SKM-1 treated with dmso at 0.1 percent for 144 hours (cell line): ENCODE results near the gene DHCR7.
"Not testable (repeated sequence)": the region's sequence is repeated elsewhere in the genome, so short reads cannot be mapped to it uniquely, and the experiment has no call there.

Source experiments
- DNase-seq: peaks from one replicate; lab custom pipeline; 2025; ENCODE audit not compliant: unreplicated experiment; lab: John Stamatoyannopoulos, UW

The DHCR7 gene

DNA sequence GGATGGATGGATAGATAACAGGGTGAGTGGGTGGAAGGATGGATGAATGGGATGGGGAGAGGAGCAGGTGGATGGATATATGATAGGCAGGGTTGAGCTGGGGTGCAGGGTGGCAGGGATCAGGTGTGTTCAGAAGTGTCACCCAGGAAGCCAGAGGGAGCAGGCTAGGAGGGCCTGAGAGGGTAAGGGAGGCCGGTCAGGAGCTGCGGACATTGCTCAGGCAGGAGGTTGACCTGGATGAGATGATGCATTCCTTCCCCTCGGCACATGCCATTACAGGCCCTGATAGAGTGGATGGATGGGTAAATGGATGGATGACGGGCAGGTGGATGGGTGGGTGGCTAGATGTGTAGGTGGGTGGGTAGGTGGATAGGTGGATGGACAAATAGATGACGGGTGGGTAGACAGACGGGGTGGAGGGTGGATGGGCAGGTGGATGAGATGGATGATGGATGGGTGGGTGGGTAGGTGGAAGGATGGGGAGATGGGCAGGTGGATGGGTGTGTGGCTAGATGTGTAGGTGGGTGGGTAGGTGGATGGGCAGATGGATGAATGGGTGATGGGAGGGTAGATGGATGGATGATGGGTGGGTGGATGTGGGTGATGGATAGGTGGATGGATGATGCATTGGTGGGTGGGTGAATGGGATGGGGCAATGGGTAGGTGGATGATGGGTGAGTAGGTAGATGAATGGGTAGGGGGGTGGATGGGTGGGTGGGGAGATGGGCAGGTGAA lies 8.0 kb downstream of the DHCR7 start:
- no peak for DNase-seq

DNA sequence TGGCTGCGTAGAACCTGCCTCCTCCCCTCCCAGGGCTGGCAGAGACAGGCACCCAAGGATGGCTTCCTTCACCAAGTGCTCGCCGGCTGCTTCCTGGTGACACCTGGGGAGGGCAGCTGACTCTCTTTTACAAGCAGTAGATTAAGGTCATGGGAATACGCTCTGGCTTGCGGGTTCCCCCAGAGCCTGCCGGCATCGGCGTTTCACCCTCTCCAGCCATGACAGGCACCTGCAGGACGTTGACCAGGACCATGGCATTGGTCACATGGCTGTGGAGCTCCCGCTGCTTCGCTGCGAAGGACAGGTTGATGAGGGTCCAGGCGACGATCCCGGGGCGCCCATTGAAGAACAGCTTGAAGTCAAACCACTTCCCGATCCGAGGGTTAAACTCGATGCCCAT lies 9.5 kb downstream of the DHCR7 start:
- DNase-seq = no peak

DNA sequence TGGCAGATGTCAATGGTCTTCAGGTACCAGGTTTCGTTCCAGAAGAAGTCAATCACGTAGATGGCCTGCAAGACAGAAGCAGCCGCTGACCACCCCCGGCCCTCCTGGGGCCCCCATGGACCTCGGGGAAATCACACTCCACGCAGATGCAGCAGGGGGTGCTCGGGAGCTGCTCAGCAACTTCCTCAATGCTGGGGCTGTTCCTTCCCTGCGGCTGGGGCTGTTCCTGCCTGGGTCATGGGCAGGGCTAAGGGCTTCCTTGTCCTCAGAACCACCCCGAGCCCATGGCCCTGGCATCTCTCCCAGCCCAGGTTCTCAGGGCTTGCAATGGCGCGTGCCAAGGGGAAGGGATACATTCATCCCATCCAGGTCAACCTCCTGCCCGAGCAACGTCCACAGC lies 10.3 kb downstream of the DHCR7 start:
- no peak for DNase-seq

DNA sequence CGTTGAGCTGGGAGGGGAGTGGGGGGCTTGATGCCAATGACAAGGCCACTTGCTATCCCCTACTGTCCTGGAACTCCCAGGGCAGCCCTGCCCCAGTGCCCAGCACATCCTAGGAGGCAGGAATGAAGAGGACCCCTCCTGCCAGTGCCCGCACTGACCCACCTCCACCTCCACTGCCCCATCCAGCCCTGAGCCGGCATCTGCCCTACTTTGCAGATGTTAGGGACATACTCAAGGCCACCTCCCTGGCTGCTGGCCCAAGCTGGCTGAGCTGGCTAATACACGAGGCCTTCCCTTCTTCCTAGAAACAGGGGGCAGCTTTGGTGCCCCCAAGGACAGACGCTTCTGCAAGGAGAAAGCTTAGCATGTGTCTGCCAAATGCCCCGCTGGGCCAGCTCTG lies 10.8 kb downstream of the DHCR7 start:
- no peak for DNase-seq

DNA sequence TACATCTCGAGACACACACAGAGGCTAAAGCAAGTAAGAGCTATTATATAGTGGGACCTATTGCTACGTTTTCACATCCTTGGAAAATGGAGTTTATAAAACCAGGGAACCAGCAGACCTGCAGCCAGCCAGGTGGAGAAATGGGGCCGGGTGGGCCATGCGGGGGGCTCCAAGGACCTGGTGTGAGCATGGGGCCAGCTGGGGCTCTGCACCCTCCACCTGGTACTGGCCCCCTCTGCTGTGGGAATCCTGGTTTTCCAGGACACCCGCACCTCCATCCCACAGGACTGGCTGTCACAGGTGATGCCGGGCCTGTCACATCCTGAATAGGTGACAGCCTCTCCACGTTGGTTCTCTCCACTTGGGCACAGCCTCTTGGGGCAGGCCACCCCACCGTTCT lies 11.3 kb downstream of the DHCR7 start:
- DNase-seq = no peak

DNA sequence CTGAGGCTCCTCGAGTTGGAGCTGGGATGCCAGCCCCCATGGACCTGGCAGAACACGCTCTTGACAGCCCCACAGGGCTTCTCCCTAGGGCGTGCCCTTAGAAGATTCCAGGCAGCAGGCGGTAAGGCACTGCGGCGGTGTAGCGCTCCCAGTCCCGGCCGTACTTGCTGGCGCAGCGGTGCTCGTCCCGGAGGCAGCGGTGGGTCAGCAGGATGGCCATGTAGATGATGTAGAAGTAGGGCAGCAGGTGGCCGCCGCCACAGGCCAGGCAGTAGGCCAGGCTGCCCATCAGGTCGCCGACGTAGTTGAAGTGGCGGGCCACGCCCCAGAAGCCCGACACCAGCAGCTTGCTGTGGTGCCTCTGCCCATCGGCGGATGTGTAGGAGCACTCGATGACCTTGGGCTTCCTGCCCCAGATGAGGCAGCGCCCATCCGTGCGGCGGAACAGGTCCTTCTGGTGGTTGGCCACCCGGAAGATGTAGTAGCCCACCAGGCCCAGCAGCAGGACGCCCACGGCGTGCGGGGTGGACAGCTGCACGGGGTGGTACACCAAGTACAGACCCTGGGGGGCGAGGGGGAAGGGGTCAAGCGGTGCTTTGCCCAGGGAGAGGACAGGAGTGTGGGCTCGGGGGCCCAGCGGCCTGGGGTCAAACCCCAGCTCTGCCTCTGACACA lies 12.8 kb downstream of the DHCR7 start:
- no peak for DNase-seq

DNA sequence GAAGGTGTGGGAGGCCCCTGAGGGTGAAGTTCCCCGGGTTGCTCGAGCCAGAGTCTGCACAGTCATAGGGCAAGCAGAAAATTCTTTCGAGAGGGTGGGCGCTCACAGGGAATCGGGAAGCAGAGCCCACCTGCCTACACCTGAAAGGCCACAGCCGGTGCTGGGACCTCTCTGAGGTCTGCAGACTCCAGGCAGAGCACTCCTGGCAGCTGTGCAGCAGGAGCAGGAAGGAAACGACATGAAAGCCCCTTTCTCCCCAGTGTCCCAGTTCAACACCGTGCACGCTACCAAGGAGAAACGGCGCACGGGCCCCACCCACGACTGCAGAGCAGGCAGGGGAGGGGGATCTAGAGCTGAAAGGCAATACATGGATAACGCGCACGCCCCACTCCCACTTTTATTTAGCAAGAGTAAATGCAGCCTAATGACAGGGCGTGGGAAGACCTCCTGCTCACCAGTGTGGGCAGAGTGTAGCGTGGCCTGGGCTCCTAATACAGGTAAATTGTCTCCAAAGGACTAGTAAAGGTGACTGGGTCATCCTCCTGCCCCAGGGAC lies 13.5 kb downstream of the DHCR7 start:
- DNase-seq = no peak

DNA sequence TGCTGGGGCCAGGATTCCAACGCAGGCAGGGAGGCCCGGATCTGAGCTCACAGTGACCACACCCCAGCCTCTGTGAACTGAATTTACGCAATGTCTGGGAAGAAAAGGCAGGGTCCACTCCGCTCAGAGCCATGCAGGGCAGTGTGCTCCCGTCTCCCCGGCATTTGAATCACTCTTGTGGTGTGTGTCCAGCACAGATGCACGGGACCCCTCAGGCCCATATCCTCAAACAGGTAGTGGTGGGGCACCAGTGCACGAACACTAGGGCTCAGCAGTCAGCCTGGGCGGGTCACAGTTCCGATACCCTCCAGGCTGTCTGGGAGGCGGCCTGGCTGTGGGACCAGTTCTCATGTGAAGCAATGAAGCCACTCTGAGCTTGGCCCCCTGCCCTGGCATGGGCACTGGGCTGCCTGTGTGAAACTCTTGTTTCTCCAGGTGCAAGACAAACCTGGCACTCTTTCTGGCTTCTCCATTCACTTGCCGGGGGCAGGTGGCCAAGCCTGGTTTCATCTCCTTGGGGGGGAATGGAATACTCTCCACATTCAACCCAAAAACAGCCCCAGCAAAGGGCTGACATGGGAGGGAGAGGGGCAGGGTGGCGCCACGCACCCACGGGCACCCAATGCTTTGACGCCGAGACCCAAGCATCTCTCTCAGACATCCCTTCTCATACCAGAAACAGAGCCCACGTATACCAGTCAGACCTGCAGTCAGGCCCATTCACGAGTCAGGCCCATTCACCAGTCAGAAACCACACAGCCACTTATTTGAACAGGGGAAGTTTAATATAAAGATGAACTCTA lies 14.3 kb downstream of the DHCR7 start:
- DNase-seq = peak; percentile 48

DNA sequence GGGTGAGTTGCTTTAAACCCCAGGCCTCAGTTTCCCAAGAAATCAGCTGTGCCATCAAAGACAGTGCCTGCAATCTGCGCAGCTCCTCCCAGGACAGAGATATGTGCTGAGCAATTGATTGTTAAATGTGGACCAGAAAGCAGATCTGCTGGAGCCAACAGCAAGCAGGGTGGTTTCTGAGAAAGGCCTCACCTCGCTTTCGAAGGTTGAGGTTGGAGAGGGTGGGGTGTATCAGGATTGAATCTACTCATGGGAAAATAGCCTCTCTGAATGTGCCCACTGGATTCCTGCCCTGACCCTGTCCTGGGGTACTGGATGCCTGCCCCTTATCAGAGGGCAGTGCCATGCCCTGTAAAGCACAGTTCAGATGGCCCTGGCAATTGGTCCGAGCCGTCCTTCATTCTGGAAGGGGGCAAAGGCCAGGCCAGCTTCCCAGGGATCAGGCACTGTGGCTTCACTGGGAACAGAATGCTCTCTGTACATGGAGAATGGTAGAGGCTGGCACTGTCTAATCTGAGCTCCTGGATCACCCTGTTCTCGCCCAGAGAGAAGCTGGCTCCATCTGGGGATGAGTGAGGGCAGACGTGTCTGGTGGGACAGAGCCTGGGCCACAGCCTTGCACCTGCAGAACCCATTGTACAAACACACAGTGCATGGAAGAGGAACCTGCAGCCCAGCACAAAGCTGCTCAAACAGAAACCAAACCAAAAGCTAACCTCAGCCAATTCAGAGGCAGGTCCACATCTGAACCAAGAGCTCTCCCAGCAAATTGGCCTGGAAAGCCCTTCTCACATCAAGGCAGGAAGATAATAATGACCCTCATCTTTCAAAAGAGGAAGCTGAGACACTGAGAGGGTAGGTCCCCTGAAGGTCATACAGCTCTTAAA lies 15.2 kb downstream of the DHCR7 start:
- DNase-seq = no peak

DNA sequence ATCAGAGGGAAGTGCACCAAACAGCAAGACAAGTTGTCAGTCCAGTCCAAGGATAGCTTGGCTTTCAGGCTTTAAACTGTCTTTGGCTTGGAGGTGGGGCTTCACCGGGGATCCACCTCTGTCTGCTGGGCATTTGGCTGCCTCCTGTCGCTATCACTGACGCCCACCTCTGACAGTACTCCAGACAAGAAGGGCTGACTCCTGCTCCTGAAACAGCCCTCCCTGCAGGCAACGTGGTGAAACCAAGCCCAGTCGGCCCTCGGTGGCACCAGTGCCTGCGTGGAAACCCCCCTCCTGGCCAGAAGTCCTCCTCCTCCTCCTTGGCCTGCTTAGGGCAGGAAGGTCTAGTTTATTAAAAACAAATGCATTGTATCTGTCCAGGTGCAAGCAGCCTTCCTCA lies 16.9 kb downstream of the DHCR7 start:
- DNase-seq = no peak

DNA sequence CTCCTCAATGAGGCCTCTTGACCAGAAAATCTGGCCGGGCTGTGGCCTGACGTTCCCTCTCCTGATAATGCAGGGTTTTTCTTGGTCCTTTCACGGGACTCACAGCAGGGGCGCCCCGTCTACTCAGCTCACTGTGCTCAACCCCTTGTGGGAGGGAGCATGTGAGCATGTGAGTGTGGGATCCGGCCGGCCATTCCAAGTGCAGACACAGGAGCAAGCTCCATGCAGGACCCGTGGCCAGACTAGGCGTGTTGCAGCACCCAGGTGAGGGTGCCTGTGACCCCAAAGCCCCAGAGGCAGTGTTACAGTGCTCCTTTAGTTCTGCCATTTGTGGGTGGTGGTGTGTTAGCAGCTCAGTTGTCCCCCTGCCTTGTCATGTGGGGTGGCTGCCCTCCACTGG lies 18.0 kb downstream of the DHCR7 start:
- DNase-seq = no peak

DNA sequence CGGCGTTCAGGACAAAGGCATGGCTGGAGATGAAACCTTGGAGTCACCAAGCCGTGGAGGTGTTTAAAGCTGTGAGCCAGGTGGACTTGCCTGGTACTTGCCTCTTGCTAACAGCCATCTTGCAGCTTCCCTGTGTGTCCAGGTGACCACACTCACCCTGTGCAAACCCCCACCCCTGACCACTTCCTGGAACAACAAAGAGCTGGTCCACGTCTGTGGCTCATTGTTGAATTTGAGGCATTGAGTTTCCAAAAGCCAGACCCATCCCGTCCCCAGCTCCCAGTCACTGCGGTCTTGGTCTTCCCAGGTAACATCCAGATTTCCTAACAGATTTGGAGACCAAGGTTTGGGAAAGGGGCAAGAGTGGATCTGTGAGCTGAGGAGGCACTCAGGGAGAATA lies 18.5 kb downstream of the DHCR7 start:
- DNase-seq = no peak

DNA sequence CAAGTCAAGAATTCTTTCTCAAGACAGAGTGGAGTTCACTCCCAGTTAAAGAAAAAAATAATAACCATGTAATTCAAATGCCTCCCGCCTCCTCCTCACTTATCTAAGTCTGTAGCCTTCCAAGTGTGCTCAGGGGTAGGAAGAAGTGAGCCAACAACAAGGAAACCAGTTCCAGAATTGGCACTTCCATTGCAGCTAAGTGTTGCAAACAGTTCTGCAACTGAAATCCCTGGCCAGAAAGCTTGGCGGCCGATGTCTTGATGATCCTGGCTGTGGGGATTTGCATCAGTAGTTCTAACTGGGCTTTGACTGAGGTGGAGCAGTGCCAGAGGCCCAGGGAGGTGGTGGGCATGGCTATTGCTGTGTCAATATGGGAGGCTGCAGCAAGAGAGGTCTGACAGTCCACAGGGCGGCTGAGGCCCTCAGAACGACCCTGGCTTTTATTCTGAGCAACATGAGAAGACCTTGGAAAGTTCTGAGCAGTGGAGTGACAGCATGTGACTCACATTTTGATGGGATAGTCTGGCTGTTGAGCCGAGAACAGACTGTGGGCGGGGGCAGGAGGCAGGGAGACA lies 19.2 kb downstream of the DHCR7 start:
- DNase-seq = no peak

DNA sequence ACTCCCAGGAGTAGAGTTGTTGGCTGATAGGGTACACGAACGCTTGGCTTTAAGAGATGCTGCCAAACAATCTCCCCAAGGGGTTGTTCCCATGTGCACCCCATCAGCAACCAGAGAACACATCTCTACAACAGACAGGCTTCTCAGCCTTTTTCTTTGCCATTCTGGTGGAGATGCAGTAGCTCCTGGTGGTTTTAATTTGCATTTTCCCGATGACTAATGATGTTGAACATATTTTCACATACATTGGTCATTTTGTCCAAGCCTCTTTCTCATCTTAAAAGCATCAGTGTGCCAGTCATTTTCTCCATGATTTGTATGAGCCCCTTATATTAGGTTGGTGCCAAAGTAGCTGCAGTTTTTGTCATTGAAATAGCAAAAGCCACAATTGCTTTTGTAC lies 21.8 kb downstream of the DHCR7 start:
- no peak for DNase-seq

DNA sequence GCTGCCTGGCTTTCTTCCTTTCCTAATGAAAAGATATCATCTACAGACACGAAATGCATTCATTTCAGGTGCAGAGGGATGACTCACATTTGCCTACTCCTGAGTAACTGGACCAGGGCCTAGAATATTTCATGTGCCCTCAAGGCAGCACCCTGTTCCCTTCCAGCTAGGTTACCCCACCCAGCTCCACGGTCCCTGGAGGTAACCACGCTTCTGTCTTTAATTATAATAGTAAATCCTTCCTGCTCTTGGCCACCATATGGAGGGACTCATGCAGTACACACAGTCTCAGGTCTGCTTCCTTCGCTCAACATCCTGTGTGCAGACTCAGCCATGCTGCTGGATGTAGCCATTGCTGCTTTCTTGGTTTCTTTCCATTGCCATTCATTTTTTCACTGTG lies 22.3 kb downstream of the DHCR7 start:
- no peak for DNase-seq

DNA sequence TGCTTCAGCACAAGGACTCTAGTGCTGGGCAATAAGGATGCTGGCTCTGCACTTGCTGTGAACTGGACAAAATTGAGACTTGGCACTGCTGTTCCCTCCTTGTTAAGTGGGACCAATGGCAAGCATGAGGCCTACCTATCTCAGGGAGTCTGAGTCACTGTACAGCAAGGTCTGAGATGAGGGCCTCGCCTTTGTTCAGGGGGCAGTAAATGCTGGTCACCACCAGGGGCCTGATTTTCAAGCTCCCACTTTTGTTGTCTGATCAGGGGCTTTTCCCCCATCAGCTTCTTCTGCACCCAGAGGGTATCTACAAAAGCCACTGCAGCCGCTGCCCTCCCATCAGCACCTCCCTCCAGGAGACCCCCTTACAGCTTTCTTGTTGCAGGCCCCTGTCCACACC lies 22.8 kb downstream of the DHCR7 start:
- DNase-seq = no peak

DNA sequence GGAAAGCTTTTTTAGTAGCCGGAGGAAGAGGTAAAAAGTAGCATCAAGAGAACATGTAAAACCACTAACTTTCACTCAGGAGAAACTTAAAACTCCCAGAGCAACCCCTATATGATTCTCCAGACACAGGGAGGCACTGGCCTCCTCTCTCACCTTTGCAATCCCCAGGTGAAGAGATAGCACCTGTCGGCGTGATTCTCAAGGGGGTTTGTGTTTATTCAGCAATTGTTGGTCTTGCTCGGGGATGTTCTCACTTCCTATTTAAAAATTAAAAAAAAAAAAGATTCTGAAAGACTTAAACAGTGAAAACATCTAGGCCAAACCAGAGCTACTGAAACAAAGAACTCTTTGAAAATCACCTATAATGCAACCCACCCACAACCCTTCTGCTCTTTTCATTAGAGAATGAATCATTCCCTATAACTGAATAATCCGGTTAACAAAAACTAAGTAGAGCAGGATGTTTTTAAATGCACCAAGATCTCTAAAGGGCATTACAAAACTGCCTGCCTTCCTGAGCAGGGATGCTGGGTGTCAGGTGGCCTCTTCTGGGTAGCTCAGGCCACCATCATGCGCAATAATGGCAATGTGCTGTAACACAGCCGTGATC lies 24.9 kb downstream of the DHCR7 start:
- no peak for DNase-seq

DNA sequence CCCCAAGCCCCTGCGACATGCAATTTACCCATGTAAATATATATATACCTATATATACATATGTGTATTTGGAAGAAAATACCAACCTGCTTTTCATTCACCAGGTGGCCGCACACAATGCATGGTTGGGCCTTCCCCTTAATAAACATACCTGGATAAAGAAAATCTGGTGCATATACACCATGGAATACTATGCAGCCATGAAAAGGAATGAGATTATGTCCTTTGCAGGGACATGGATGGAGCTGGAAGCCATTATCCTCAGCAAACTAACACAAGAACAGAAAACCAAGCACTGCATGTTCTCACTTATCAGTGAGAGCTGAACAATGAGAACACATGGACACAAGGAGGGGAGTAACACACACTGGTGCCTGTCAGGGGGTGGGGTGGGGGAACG lies 25.9 kb downstream of the DHCR7 start:
- not testable (repeated sequence) for DNase-seq

DNA sequence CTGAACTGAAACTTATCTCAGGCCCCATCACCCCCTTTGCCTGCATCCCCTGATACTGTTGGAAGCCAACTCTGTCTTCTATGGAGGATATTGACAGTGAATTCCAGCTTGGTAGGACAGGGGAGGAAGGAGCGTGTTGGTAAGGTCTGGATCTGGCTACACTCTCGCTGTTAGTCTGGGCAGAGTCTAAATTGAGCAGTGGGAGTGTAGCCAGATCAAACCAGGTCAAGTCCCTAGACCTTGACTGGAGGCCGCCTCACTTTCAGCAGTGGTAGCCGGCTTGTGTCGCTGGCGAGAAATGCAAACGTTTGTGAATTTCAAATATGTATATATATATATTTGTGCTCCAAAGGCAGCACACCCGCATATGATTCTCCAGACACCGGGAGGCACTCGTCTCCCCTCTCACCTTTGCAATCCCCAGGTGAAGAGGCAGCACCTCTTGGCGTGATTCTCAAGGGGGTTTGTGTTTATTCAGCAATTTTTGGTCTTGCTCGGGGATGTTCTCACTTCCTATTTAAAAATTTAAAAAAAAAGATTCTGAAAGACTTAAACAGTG lies 26.7 kb downstream of the DHCR7 start:
- no peak for DNase-seq
